Panc1 (cell line): Measurements from ENCODE around the gene SEC14L5. TPM values are rescaled to one million over a fixed set of nuclear protein-coding genes. Genes with fewer than 3 reads are reported as not detected.
"Not testable (repeated sequence)": the region's sequence is repeated elsewhere in the genome, so short reads cannot be mapped to it uniquely, and the experiment has no call there.

ENCODE experiments used
- ATAC-seq: fragments of 200-7000 bp; cut with Tn5 transposase; 2 replicates; pipeline ENCODE4 v1.9.1; 2020; ENCODE audit warnings: mild to moderate bottlenecking, moderate library complexity
- BruUV-seq: library from RNA; stranded (reverse); fragments of 400-500 nt; replicated peaks from 2 replicates; lab custom pipeline; 2021; lab: Mats Ljungman, UMichigan
- CTCF ChIA-PET: fragments of 300-600 bp; sonication (Branson Sonifier 250); formaldehyde crosslinking; loops from one replicate; lab custom pipeline; 2022; ENCODE audit warnings: antibody characterized with exemption; lab: Charles Lee
- POLR2A ChIA-PET: fragments of 300-600 bp; sonication (Branson Sonifier 250); formaldehyde crosslinking; loops from one replicate; lab custom pipeline; 2022; ENCODE audit warnings: antibody characterized with exemption; lab: Charles Lee
- DNase-seq: peaks from one replicate; pipeline ENCODE4 v3.0.0-alpha.2; 2010; ENCODE audit warnings: low read depth, low spot score
- H3K27ac ChIP-seq: 2 replicates; pipeline ENCODE4 v1.5.1; 2011; ENCODE audit warnings: mild to moderate bottlenecking, low read length, inconsistent platforms
- H3K27me3 ChIP-seq: fragments of 200-500 bp; sonication (Bioruptor generic); 2 replicates; pipeline ENCODE4 v1.6.0; 2014; ENCODE audit warnings: low read length, inconsistent platforms; ENCODE audit not compliant: control insufficient read depth, insufficient read depth
- H3K36me3 ChIP-seq: fragments of 200-500 bp; sonication (Bioruptor generic); 2 replicates; pipeline ENCODE4 v1.5.1; 2014; ENCODE audit warnings: inconsistent platforms, mild to moderate bottlenecking, low read length, moderate library complexity; ENCODE audit not compliant: control insufficient read depth, insufficient read depth
- H3K4me1 ChIP-seq: 2 replicates; pipeline ENCODE4 v1.5.1; 2011; ENCODE audit warnings: inconsistent platforms, mild to moderate bottlenecking, low read length, moderate library complexity; ENCODE audit not compliant: control insufficient read depth, insufficient read depth
- H3K4me3 ChIP-seq, 2 experiments: 2 replicates each; pipeline ENCODE4 v1.5.1; 2011 to 2012; ENCODE audit warnings: low read depth in 2 of 2, low read length in 2 of 2, mild to moderate bottlenecking in 2 of 2, inconsistent platforms in 1 of 2, moderate library complexity in 1 of 2
- H3K9me3 ChIP-seq: fragments of 200-500 bp; sonication (Bioruptor generic); 2 replicates; pipeline ENCODE4 v1.5.1; 2014; ENCODE audit warnings: low read depth, mild to moderate bottlenecking, inconsistent platforms, low read length, moderate library complexity; ENCODE audit not compliant: control insufficient read depth, insufficient read depth
- POLR2AphosphoS5 ChIP-seq: IDR thresholded peaks from 2 replicates; pipeline ENCODE4 v1.6.1; 2012; ENCODE audit warnings: mild to moderate bottlenecking, low read depth, low read length, moderate library complexity
- SIN3A ChIP-seq: IDR thresholded peaks from 2 replicates; pipeline ENCODE4 v1.6.1; 2012; ENCODE audit warnings: low read depth, mild to moderate bottlenecking, low read length, moderate library complexity, borderline replicate concordance; ENCODE audit not compliant: insufficient read depth
- TCF7L2 ChIP-seq: IDR thresholded peaks from 2 replicates; pipeline ENCODE4 v1.6.1; 2011; ENCODE audit warnings: mild to moderate bottlenecking, low read depth, low read length, inconsistent platforms
- in situ Hi-C: cut with HindIII; loops from 2 replicates; pipeline ENCODE4 v1.10.0; 2016; ENCODE audit warnings: low sequenced_read_pairs, low pct_unique_long_range_greater_than_20kb
- intact Hi-C: fragments of 100-400 bp; cut with micrococcal nuclease; formaldehyde crosslinking; loops from one replicate; pipeline ENCODE4 v1.10.0; 2022; ENCODE audit not compliant: unreplicated experiment
- total RNA-seq: library from RNA; stranded (reverse); gene quantifications from one replicate; pipeline ENCODE4 v1.2.1, GENCODE V29; 2021; ENCODE audit not compliant: unreplicated experiment
- TF ChIP-seq, protein P1 (sequence below), 2 experiments: IDR thresholded peaks; 2 replicates each; pipeline ENCODE4 v1.6.1; 2011 to 2012; ENCODE audit warnings: low read depth in 2 of 2, control low read depth in 1 of 2, low read length in 1 of 2, mild to moderate bottlenecking in 1 of 2, moderate library complexity in 1 of 2; ENCODE audit not compliant: insufficient read depth in 1 of 2
- TF ChIP-seq, protein P2 (sequence below): fragments of 450-650 bp; IDR thresholded peaks from 2 replicates; pipeline ENCODE4 v1.5.1; 2017; ENCODE audit warnings: mild to moderate bottlenecking

Gene SEC14L5
- total RNA-seq, 1 experiment from 2014 or later = 0.26 TPM

DNA sequence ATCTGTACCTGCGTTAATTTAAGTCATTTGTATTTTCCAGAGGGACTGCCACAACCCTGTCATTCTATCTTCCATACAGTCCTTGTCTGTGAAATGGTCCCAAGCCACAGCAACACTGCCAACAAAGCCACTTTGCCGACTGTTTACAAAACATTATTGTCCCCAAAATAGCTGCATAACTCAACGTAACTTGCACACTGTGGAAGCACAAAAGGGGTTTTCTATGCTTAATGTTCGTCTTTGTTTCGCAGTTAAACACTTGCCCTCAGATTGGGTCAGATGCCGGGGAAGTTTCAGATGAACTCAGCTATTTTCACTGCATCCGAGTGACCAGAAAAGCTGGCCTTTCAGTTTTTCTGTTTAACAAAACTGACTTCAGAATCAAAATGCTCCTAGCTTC is 4.6 kb downstream of the SEC14L5 start:
- ATAC-seq (no peak), DNase-seq (no peak)
- no peak for TF ChIP-seq POLR2AphosphoS5
- TF ChIP-seq, protein P1, sequence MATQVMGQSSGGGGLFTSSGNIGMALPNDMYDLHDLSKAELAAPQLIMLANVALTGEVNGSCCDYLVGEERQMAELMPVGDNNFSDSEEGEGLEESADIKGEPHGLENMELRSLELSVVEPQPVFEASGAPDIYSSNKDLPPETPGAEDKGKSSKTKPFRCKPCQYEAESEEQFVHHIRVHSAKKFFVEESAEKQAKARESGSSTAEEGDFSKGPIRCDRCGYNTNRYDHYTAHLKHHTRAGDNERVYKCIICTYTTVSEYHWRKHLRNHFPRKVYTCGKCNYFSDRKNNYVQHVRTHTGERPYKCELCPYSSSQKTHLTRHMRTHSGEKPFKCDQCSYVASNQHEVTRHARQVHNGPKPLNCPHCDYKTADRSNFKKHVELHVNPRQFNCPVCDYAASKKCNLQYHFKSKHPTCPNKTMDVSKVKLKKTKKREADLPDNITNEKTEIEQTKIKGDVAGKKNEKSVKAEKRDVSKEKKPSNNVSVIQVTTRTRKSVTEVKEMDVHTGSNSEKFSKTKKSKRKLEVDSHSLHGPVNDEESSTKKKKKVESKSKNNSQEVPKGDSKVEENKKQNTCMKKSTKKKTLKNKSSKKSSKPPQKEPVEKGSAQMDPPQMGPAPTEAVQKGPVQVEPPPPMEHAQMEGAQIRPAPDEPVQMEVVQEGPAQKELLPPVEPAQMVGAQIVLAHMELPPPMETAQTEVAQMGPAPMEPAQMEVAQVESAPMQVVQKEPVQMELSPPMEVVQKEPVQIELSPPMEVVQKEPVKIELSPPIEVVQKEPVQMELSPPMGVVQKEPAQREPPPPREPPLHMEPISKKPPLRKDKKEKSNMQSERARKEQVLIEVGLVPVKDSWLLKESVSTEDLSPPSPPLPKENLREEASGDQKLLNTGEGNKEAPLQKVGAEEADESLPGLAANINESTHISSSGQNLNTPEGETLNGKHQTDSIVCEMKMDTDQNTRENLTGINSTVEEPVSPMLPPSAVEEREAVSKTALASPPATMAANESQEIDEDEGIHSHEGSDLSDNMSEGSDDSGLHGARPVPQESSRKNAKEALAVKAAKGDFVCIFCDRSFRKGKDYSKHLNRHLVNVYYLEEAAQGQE (IDR thresholded peaks at IDR 0.05; ENCODE audit: insufficient read depth in 1 of 2, low read depth in 2 of 2, low read length in 1 of 2) = no peak
- TF ChIP-seq SIN3A = no peak
- TF ChIP-seq TCF7L2 = no peak
- TF ChIP-seq, protein P2, sequence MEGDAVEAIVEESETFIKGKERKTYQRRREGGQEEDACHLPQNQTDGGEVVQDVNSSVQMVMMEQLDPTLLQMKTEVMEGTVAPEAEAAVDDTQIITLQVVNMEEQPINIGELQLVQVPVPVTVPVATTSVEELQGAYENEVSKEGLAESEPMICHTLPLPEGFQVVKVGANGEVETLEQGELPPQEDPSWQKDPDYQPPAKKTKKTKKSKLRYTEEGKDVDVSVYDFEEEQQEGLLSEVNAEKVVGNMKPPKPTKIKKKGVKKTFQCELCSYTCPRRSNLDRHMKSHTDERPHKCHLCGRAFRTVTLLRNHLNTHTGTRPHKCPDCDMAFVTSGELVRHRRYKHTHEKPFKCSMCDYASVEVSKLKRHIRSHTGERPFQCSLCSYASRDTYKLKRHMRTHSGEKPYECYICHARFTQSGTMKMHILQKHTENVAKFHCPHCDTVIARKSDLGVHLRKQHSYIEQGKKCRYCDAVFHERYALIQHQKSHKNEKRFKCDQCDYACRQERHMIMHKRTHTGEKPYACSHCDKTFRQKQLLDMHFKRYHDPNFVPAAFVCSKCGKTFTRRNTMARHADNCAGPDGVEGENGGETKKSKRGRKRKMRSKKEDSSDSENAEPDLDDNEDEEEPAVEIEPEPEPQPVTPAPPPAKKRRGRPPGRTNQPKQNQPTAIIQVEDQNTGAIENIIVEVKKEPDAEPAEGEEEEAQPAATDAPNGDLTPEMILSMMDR = no peak
- POLR2A ChIA-PET = no interaction called here
- Histone ChIP-seq H3K4me1 (no peaks in the 10 kb centered on the region), H3K36me3 (no peaks in the 10 kb centered on the region), H3K27ac (no peak overlapping the region), H3K27me3 (no peaks in the 10 kb centered on the region), H3K4me3 (no peak overlapping the region), H3K9me3 (no peaks in the 10 kb centered on the region)
- no TSS peak for BruUV-seq
- in situ Hi-C loops (no loop called here), intact Hi-C loops (no loop called here)
- CTCF ChIA-PET = no interaction called here

- BruUV-seq, CTCF ChIA-PET: not testable (repeated sequence)
These were observed 5.4 kb downstream of the SEC14L5 start for GRCh38 chr16:4963527-4963926.

GRCh38 chr16:4966736-4967453 is 8.8 kb downstream of the SEC14L5 start:
- Histone ChIP-seq H3K4me3 (no peak overlapping the region), H3K9me3 (no peaks in the 10 kb centered on the region), H3K27me3 (no peaks in the 10 kb centered on the region), H3K27ac (no peak overlapping the region), H3K36me3 (no peaks in the 10 kb centered on the region), H3K4me1 (no peaks in the 10 kb centered on the region)
- CTCF ChIA-PET = interaction anchor here (0.7 kb wide), 1 partner anchor 99 kb away, joined by 4 read pairs; the partner anchor contains the start of gene C16orf89
- in situ Hi-C loops (no loop called here), intact Hi-C loops (no loop called here)
- TF ChIP-seq TCF7L2 (no peak), POLR2AphosphoS5 (no peak), SIN3A (no peak)
- TF ChIP-seq, protein P1 (IDR thresholded peaks at IDR 0.05; ENCODE audit: insufficient read depth in 1 of 2, low read depth in 2 of 2, low read length in 1 of 2) = no peak
- TF ChIP-seq, protein P2 = no peak
- DNase-seq = no peak
- POLR2A ChIA-PET = no interaction called here
- ATAC-seq = no peak
- no TSS peak for BruUV-seq

More at GRCh38 chr16:4963527-4963926, 5.4 kb downstream of the SEC14L5 start:
- H3K4me1 ChIP-seq, intact Hi-C loops, in situ Hi-C loops, H3K9me3 ChIP-seq, H3K36me3 ChIP-seq, H3K27me3 ChIP-seq, ATAC-seq, H3K27ac ChIP-seq, POLR2A ChIA-PET, H3K4me3 ChIP-seq, DNase-seq: not testable (repeated sequence)
